GM19193 (cell line): ENCODE data around the gene ROCK1.

ENCODE experiments used
- POLR2A ChIP-seq: IDR thresholded peaks from 4 replicates; pipeline ENCODE4 v1.6.1; 2011; ENCODE audit not compliant: insufficient read depth, insufficient read length; ENCODE audit errors: extremely low read depth

ROCK1 gene

DNA sequence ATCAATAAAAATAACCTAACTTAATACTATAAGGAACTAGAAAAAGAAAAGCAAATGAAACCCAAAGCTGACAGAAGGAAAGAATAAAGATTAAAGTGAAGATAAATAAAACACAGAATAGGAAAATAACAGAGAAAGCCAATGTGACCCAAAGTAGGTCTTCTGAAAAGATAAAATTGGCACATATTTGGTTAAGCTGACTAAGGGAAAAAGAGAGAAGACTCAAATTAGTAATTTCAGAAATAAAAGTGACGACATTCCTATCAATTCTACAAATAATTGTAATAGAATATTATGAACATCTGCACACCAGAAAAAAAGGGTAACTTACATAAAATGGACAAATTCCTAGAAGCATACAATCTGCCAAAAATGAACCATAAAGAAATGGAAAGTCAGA lies 30.2 kb downstream of the ROCK1 start:
- no peak for TF ChIP-seq POLR2A

GRCh38 chr18:21080576-21080975 lies 31.0 kb downstream of the ROCK1 start:
- TF ChIP-seq POLR2A, result no peak

GRCh38 chr18:21074336-21075323 lies 37.0 kb downstream of the ROCK1 start:
- no peak for TF ChIP-seq POLR2A

DNA sequence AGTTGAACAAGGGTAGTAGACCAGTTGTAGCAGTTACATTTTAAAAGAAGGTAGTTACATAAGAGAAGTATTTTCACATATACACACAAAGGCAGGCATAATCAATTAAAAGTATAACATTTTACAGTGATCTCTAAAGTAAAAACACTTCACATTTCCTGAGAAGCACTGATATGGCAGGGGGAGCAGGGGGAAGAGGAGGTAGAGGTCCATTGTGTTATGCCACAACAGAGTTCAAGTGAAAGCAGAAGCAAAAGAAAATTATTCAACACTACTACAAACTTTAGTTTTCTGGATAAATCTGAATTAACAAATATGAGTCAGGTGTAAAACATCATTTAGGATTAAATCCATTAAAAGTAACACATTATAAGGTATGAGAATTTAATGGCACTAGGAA lies 38.4 kb downstream of the ROCK1 start:
- no peak for TF ChIP-seq POLR2A

- TF ChIP-seq POLR2A, result no peak
Measured at GRCh38 chr18:21071071-21071470, 40.5 kb downstream of the ROCK1 start.

DNA sequence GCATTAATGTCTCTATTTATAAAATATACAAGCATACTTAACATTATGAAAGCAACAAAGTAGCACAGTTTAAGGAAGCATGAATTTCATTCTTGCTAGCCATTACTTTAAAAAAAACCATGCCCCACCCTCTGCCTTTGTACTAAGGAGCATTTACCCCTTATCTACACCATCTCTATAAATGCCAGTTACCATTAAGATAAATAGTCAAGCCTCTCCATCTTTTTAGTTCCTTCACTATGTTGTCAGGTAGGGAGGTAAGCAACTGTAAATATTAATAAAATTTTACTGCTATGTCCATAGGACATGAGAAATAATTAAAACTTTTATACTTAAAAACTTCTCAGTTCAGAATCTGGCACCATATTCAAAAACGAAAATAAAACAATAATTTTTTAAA lies 42.1 kb downstream of the ROCK1 start:
- no peak for TF ChIP-seq POLR2A

DNA sequence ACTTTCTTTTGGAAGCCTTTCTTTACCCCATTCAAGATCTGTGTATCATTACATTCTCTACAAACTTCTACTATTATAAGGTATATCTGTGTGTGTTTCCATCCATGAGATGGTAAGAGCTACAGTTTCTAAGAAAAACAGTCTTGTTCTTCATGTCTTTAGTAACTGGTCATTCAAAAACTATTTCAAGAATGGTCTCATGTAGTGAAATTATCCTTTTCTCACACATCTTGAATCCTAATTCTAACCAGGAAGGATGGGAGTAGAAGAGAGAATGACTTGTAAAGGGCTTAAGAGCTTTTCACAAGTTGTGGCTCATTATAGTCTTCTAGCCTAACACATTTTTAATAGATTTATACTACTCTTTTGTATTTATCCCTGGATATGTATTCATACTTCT lies 47.3 kb downstream of the ROCK1 start:
- TF ChIP-seq POLR2A, result no peak

DNA sequence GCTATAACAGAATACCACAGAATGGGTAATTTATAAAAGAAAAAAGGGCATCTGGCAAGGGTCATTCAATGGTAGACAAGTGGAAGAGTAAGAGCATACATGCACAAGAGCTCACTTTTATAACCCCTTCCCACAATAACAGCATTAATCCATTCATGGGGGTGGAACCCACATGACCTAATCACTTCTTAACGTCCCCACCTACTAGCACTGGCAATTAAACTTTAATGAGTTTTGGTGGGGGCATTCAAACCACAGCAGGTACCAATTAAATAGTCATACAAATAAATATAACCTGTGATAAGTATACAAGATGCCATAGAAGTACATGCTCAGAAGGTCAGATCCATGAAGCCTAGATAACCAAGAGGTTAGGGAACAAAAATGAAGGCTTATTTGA lies 48.6 kb downstream of the ROCK1 start:
- TF ChIP-seq POLR2A, result no peak

GRCh38 chr18:21057112-21057511 lies 54.5 kb downstream of the ROCK1 start:
- no peak for TF ChIP-seq POLR2A

- TF ChIP-seq POLR2A, result no peak
Measured at GRCh38 chr18:21056545-21056944, 55.1 kb downstream of the ROCK1 start.

- TF ChIP-seq POLR2A, result no peak
Measured at GRCh38 chr18:21054252-21054821, 57.3 kb downstream of the ROCK1 start.

DNA sequence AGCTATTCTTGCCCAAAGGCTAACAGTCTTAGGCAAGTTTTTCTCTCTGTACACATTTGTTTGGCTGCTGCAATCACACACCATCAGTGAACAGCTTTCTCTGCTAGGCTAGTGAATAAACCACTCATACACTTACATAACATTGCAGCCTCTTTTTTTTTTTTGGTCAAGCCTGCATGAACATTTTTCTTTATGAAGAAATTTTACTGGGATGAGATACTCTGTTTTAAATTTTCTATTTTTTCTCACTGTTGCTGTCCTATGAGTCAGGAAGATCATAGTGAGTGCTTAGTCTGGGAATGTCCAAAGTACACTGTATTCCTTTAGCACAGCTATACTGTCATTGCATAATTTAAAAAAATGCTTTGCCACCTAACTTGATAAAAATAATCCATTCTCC lies 58.5 kb downstream of the ROCK1 start:
- TF ChIP-seq POLR2A, result no peak

DNA sequence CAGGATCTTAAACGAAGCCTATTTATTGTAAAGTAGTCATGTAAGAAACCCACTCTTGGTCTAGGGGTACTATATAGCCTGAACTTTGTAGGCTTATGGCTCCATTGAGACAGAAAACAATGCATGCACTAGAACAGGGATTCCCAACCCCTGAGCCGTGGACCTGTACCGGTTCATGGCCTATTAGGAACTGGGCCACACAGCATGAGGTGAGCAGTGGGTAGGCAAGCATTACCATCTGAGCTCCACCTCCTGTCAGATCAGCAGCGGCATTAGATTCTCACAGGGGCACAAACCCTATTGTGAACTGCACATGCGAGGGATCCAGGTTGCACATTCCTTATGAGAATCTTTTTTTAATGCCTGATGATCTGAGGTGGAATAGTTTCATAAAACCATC lies 59.2 kb downstream of the ROCK1 start:
- no peak for TF ChIP-seq POLR2A

DNA sequence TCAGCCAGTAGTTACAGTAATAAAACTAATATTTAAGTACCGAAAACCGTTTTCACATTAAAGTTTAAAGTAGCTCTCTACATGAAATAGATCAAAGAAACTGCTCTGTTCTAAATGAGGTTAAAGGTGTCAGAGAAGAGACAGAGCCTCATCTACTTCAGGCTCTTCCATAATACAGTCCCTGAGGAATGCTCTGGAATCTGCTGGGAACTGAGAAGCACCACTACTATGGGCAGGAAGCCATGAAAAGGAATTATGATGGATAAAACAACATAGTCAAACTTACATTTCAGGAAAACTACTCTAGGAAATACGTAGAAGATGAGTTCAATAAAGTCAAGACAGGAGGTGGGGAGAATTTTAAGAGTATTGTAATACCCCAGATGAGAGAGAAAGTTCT lies 60.0 kb downstream of the ROCK1 start:
- TF ChIP-seq POLR2A, result no peak

DNA sequence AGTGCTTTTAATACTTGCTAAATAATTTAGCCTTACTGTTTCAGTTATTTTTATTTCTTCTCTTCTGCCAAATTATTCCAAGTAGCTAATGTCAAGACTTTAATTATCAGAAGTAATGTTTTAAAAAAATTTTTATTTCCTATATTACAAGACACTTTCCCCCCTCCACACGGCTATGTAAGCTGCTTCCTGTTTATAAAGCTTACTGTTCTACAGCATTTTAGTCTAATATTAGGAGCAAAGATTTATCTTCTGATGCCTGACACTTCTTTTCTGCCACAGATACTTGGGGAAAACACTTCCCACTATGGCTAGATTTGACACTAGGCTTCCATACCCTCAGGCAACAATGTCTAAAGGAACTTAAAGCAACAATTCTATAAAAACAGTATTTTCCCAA lies 62.3 kb downstream of the ROCK1 start:
- no peak for TF ChIP-seq POLR2A

DNA sequence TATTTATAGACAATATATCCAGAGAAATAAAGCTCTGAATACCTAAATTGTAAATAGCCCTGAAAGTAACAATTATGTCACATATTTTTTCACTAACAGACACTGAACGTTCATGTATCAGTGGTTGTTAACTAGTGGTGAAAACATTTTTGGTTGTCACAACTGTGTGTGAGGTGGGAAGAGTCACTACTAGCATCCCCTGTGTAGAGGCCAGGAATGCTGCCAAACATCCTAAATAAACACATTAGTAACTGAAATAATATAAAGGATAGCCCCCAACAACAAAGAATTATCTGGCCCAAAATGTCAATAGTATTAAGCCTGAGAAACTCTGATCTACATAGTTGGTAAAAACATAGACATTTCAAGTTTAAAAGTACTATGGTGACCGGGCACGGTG lies 64.5 kb downstream of the ROCK1 start:
- no peak for TF ChIP-seq POLR2A
